ENCODE data around the gene SLC7A1. TPM values are rescaled to one million over a fixed set of nuclear protein-coding genes. Genes with fewer than 3 reads are reported as not detected.

The SLC7A1 gene
- total and polyA plus RNA-seq, 2 of the 13 experiments (the other 11 are each of a cell fraction or from before 2014, with no cell fraction given) = 14.5 to 15.3 TPM

DNA sequence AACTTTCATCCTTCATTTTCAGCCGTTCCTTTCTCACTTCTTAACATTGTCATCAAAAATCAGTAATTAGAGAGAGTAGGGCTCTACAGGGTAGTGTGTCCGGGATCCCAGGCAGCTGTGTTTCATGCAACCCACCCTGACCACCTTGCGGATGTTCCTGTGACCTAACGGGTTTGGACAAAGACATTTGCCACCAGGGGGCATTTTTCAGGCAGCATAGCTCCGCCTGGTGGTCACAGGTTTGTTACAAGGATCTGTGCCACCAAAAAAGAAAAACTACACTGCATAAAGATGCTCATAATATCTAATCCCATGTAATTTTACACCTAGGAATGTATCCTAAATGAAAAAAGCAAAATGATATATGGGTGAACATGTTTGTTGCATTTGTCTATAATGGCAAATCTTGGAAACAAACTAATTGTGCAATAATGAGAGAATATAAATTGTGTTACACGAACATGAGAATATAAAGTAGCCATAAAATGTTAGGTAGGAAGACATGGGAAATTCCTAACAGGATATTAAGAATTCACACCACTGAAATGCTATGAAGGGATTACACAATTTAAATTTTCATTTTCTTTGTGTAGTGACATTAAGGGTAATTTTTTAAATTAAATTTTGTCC is 123.0 kb downstream of the SLC7A1 start (continued):
- TF ChIP-seq RAD21 (CRISPR knock-in tag; IDR thresholded peaks at IDR 0.05) (peak; percentile 67), SOX13 (IDR thresholded peaks at IDR 0.05) (no peak), SOX13 (CRISPR knock-in tag; conservative IDR thresholded peaks at IDR 0.05 in 1 of 2, IDR thresholded peaks at IDR 0.05 in 1 of 2) (peak in 1 of 2 experiments; percentile 7; a peak in 1 of 4 replicates), XRCC5 (optimal IDR thresholded peaks at IDR 0.05; ENCODE audit: low read length) (peak; percentile 79), TARDBP (CRISPR knock-in tag; IDR thresholded peaks at IDR 0.05) (no peak), THAP11 (CRISPR knock-in tag; IDR thresholded peaks at IDR 0.05) (0 out of 2 replicates have a peak, but pooled peaks have one; percentile 20)
- TF ChIP-seq, protein P1, sequence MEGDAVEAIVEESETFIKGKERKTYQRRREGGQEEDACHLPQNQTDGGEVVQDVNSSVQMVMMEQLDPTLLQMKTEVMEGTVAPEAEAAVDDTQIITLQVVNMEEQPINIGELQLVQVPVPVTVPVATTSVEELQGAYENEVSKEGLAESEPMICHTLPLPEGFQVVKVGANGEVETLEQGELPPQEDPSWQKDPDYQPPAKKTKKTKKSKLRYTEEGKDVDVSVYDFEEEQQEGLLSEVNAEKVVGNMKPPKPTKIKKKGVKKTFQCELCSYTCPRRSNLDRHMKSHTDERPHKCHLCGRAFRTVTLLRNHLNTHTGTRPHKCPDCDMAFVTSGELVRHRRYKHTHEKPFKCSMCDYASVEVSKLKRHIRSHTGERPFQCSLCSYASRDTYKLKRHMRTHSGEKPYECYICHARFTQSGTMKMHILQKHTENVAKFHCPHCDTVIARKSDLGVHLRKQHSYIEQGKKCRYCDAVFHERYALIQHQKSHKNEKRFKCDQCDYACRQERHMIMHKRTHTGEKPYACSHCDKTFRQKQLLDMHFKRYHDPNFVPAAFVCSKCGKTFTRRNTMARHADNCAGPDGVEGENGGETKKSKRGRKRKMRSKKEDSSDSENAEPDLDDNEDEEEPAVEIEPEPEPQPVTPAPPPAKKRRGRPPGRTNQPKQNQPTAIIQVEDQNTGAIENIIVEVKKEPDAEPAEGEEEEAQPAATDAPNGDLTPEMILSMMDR (CRISPR knock-in tag; IDR thresholded peaks at IDR 0.05) = peak; percentile 85
- TF ChIP-seq, protein P2, sequence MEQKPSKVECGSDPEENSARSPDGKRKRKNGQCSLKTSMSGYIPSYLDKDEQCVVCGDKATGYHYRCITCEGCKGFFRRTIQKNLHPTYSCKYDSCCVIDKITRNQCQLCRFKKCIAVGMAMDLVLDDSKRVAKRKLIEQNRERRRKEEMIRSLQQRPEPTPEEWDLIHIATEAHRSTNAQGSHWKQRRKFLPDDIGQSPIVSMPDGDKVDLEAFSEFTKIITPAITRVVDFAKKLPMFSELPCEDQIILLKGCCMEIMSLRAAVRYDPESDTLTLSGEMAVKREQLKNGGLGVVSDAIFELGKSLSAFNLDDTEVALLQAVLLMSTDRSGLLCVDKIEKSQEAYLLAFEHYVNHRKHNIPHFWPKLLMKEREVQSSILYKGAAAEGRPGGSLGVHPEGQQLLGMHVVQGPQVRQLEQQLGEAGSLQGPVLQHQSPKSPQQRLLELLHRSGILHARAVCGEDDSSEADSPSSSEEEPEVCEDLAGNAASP (CRISPR knock-in tag; IDR thresholded peaks at IDR 0.05; ENCODE audit: borderline replicate concordance) = 0 out of 2 replicates have a peak, but pooled peaks have one; percentile 23

- no peak overlapping the region for H3K4me3 ChIP-seq (replicated peaks in 1 of 3; ENCODE audit: insufficient read depth in 1 of 3, low read depth in 2 of 3, low read length in 3 of 3)
- no peaks in the 10 kb centered on the region for H4K20me1 ChIP-seq (ENCODE audit: insufficient read depth, low read length)
- H3K27ac ChIP-seq (ENCODE audit: extremely low read length, insufficient read depth, low read length) = no peak overlapping the region
- H2AFZ ChIP-seq (ENCODE audit: low read length) = no peak overlapping the region
- intact Hi-C loops (cut with micrococcal nuclease; ENCODE audit: unreplicated experiment) (no loop called here), in situ Hi-C loops (cut with HindIII; ENCODE audit: extremely low pct_ligation_motif_present, low pct_unique_long_range_greater_than_20kb) (no loop called here)
- no peak for ATAC-seq
- no peak overlapping the region for H3K9ac ChIP-seq (ENCODE audit: insufficient read depth, low read depth, low read length)
- no peaks in the 10 kb centered on the region for H3K79me2 ChIP-seq (ENCODE audit: insufficient read depth, low read length)
- DNase-seq (ENCODE audit: low spot score) = no peak
- ChIA-PET CTCF (ENCODE audit: low intra/inter-chr PET ratio, low total read pairs) (interaction anchor here (1.2 to 3.9 kb wide), 3 partner anchors 234 to 243 kb away, joined by 4 to 50 read pairs (median 18); no protein-coding TSS in a partner anchor), POLR2A (no interaction called here)
- no peak for FAIRE-seq
- WGBS (ENCODE audit: low lambda C conversion rate) = 51% methylated on average over 9 of the region's 9 CpGs
- BruUV-seq (replicated peaks) = no TSS peak
- H3K4me2 ChIP-seq (ENCODE audit: low read depth, low read length) = no peak overlapping the region
- no peaks in the 10 kb centered on the region for H3K9me3 ChIP-seq (ENCODE audit: low read length)
- H3K4me1 ChIP-seq (ENCODE audit: insufficient read depth, low read length) = no peaks in the 10 kb centered on the region
- 0 out of 5 replicates have a peak, but pooled peaks cover 0 to under 1% of the 10 kb centered on the region in 2 experiments for H3K27me3 ChIP-seq (ENCODE audit: control insufficient read depth in 1 of 2, insufficient read depth in 2 of 2, low read length in 2 of 2)
- H3K36me3 ChIP-seq (replicated peaks in 1 of 2; ENCODE audit: control insufficient read depth in 1 of 2, insufficient read depth in 2 of 2, low read length in 2 of 2) = no peaks in the 10 kb centered on the region
- TF ChIP-seq BRD4 (CRISPR knock-in tag; IDR thresholded peaks at IDR 0.05) (no peak), ZGPAT (CRISPR knock-in tag; IDR thresholded peaks at IDR 0.05) (no peak), ZBTB7A (CRISPR knock-in tag; IDR thresholded peaks at IDR 0.05) (no peak), ZNF644 (CRISPR knock-in tag; IDR thresholded peaks at IDR 0.05; ENCODE audit: low read depth) (no peak), KAT2B (IDR thresholded peaks at IDR 0.05; ENCODE audit: borderline replicate concordance, low read depth, low read length) (no peak)
- TF ChIP-seq, protein P3, sequence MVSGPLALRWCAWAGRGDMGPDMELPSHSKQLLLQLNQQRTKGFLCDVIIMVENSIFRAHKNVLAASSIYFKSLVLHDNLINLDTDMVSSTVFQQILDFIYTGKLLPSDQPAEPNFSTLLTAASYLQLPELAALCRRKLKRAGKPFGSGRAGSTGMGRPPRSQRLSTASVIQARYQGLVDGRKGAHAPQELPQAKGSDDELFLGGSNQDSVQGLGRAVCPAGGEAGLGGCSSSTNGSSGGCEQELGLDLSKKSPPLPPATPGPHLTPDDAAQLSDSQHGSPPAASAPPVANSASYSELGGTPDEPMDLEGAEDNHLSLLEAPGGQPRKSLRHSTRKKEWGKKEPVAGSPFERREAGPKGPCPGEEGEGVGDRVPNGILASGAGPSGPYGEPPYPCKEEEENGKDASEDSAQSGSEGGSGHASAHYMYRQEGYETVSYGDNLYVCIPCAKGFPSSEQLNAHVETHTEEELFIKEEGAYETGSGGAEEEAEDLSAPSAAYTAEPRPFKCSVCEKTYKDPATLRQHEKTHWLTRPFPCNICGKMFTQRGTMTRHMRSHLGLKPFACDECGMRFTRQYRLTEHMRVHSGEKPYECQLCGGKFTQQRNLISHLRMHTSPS (CRISPR knock-in tag; IDR thresholded peaks at IDR 0.05; ENCODE audit: low read depth) = no peak
- TF ChIP-seq, protein P4, sequence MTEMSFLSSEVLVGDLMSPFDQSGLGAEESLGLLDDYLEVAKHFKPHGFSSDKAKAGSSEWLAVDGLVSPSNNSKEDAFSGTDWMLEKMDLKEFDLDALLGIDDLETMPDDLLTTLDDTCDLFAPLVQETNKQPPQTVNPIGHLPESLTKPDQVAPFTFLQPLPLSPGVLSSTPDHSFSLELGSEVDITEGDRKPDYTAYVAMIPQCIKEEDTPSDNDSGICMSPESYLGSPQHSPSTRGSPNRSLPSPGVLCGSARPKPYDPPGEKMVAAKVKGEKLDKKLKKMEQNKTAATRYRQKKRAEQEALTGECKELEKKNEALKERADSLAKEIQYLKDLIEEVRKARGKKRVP (CRISPR knock-in tag; IDR thresholded peaks at IDR 0.05) = no peak
These were observed 123.9 kb downstream of the SLC7A1 start for GRCh38 chr13:29471551-29471950.
